OCI-LY3 (cell line): ENCODE results near the gene BABAM2.

Source experiments
- EZH2phosphoT487 ChIP-seq: fragments of 200-600 bp; shearing (Covaris generic); IDR thresholded peaks from 2 replicates; pipeline ENCODE4 v1.6.1; 2018; ENCODE audit warnings: antibody characterized with exemption, mixed run types, low read depth
- TF ChIP-seq, protein P1 (sequence below): fragments of 200-600, 300-600 bp; sonication (generic); IDR thresholded peaks from 2 replicates; pipeline ENCODE4 v1.5.1; 2014; ENCODE audit warnings: antibody characterized with exemption, low read length, low read depth

GRCh38 chr2:27869763-27870162 lies 20.8 kb upstream of the BABAM2 start:
- TF ChIP-seq, protein P1, sequence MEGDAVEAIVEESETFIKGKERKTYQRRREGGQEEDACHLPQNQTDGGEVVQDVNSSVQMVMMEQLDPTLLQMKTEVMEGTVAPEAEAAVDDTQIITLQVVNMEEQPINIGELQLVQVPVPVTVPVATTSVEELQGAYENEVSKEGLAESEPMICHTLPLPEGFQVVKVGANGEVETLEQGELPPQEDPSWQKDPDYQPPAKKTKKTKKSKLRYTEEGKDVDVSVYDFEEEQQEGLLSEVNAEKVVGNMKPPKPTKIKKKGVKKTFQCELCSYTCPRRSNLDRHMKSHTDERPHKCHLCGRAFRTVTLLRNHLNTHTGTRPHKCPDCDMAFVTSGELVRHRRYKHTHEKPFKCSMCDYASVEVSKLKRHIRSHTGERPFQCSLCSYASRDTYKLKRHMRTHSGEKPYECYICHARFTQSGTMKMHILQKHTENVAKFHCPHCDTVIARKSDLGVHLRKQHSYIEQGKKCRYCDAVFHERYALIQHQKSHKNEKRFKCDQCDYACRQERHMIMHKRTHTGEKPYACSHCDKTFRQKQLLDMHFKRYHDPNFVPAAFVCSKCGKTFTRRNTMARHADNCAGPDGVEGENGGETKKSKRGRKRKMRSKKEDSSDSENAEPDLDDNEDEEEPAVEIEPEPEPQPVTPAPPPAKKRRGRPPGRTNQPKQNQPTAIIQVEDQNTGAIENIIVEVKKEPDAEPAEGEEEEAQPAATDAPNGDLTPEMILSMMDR = no peak
- TF ChIP-seq EZH2phosphoT487 = no peak
